Muscle layer of colon (tissue), 2 donors: ENCODE measurements around the gene KLK11.

Experiments used
- H3K27ac ChIP-seq: one replicate; pipeline ENCODE4 v1.7.0; 2013; ENCODE audit warnings: low read depth, mild to moderate bottlenecking, low read length, moderate library complexity
- H3K27me3 ChIP-seq, 2 donors: one replicate each; pipeline ENCODE4 v1.7.0; 2013; ENCODE audit warnings: low read length in 2 of 2, mild to moderate bottlenecking in 2 of 2; ENCODE audit not compliant: insufficient read depth in 2 of 2, control insufficient read depth in 1 of 2
- H3K36me3 ChIP-seq: one replicate; pipeline ENCODE4 v1.7.0; 2013; ENCODE audit warnings: mild to moderate bottlenecking, low read length; ENCODE audit not compliant: insufficient read depth
- H3K4me1 ChIP-seq: one replicate; pipeline ENCODE4 v1.7.0; 2013; ENCODE audit warnings: mild to moderate bottlenecking, low read length; ENCODE audit not compliant: insufficient read depth
- H3K4me3 ChIP-seq, 2 donors: one replicate each; pipeline ENCODE4 v1.7.0; 2013; ENCODE audit warnings: low read length in 2 of 2, low read depth in 1 of 2, mild to moderate bottlenecking in 1 of 2, moderate library complexity in 1 of 2
- H3K9ac ChIP-seq: one replicate; pipeline ENCODE4 v1.7.0; 2013; ENCODE audit warnings: low read length
- H3K9me3 ChIP-seq: one replicate; pipeline ENCODE4 v1.7.0; 2013; ENCODE audit warnings: mild to moderate bottlenecking, low read length
- donor health status: abdominal sarcoma.
- donor health status: Adenocarcinoma of cecum.

KLK11 gene

DNA sequence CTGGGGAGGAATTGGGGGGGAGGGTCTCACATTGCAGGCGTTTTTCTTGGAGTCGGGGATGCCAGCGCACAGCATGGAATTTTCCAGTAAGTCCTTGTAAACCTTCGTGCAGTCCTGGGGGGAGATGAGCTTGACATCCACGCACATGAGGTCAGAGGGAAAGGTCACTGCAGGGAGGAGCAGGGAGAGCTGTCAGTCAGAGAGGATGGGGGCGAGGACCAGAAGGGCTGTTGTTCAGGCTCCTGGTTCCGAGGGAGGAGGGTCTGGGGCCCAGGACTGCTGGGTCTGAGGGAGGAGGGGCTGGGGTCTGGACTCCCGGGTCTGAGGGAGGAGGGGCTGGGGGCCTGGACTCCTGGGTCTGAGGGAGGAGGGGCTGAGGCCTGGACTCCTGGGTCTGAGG, 46.7 kb downstream of the KLK11 start:
- Histone ChIP-seq H3K9ac (no peak overlapping the region), H3K27me3 (peaks cover 0 to 19% of the 10 kb centered on the region in 2 donors), H3K4me3 (no peak overlapping the region), H3K27ac (no peak overlapping the region), H3K36me3 (no peaks in the 10 kb centered on the region), H3K9me3 (no peaks in the 10 kb centered on the region), H3K4me1 (no peaks in the 10 kb centered on the region)

DNA sequence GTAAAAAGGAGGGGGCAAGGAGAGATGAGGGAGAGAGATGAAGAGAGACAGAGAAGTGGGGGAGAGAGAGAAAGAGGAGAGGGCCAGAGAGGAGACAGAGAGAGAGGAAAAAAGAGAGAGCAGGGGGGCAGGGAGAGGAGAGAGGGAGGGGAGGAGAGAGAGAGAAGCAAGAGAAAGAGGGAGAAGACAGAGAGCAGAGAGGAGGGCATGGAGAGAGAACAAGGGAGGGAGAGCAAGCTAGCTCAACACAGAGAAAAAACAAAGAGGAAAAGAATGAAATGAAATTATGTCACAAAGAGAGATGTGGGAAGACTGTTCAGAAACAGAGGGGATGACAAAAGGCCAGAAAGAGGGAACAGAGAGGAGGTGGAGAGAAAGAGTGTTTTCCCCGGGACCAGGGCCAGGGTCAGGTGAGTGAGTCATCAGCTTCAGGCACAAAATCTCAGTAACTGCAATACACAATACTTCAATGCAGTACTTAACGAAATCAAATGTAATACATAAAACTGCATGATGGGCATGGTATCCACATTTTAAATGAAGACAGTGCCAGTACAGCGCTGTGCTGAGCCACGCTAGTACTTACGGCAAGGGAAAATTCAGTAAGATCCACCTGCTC, 47.5 kb downstream of the KLK11 start:
- H3K9ac ChIP-seq = no peak overlapping the region
- H3K36me3 ChIP-seq = no peaks in the 10 kb centered on the region
- H3K27ac ChIP-seq = no peak overlapping the region
- H3K4me1 ChIP-seq = no peaks in the 10 kb centered on the region
- no peaks in the 10 kb centered on the region for H3K9me3 ChIP-seq
- H3K27me3 ChIP-seq = peaks cover 0 to 19% of the 10 kb centered on the region in 2 donors
- H3K4me3 ChIP-seq = no peak overlapping the region

DNA sequence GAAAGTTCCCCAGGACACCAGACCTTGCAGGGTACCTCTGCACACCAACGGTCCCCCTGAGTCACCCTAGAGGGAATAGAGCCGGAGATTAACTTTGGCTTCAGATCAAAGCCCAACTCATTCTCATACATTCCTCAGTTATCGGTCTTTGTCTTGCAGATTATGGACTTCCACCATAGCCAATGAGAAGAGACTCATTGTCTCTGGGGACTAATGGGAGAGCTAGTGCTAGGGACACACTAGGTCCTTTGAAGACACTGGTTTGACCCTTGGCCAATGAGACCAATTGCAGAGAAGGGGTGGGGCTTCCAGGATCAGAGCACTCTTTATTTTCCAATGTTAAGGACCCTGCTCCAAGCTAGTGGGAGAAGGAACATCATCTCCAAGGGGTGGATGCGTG, 48.8 kb downstream of the KLK11 start:
- H3K4me1 ChIP-seq = no peaks in the 10 kb centered on the region
- H3K36me3 ChIP-seq = no peaks in the 10 kb centered on the region
- H3K27ac ChIP-seq = no peak overlapping the region
- no peak overlapping the region for H3K9ac ChIP-seq
- no peak overlapping the region for H3K4me3 ChIP-seq
- H3K27me3 ChIP-seq = peaks cover 0 to 19% of the 10 kb centered on the region in 2 donors
- H3K9me3 ChIP-seq = no peaks in the 10 kb centered on the region

DNA sequence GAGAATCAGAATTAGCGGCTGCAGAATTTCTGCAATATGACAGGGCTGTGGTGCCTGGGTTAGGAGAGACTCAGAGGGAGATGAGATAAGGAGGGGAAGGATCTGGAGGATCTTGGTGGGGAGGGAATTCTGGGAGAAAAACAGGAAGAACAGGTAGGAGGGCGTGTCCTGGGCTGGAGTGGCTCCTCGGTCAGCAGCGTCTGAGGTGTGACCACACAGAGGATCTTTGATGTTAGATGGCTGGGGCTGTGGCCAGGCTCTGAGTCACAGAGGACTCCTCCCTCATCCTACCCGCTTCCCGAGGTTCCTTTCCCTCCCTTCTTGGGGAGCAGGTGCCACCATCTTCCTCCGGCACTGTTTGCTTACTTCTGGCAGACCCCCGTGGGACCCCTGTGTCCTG, 50.6 kb downstream of the KLK11 start:
- Histone ChIP-seq H3K27me3 (peaks cover 0 to 15% of the 10 kb centered on the region in 2 donors), H3K27ac (no peak overlapping the region), H3K4me1 (no peaks in the 10 kb centered on the region)

GRCh38 chr19:50974702-50975556, 51.5 kb downstream of the KLK11 start:
- Histone ChIP-seq H3K9me3 (no peaks in the 10 kb centered on the region), H3K36me3 (no peaks in the 10 kb centered on the region), H3K4me1 (no peaks in the 10 kb centered on the region), H3K27me3 (peaks cover 0 to 11% of the 10 kb centered on the region in 2 donors), H3K27ac (no peak overlapping the region), H3K4me3 (no peak overlapping the region), H3K9ac (no peak overlapping the region)

More for the DNA sequence above, 50.6 kb downstream of the KLK11 start:
- H3K36me3 ChIP-seq = no peaks in the 10 kb centered on the region
- H3K9me3 ChIP-seq = no peaks in the 10 kb centered on the region
- H3K4me3 ChIP-seq = no peak overlapping the region
- H3K9ac ChIP-seq = no peak overlapping the region

GRCh38 chr19:50972795-50973376, 53.5 kb downstream of the KLK11 start:
- no peak overlapping the region for H3K27ac ChIP-seq
- no peaks in the 10 kb centered on the region for H3K4me1 ChIP-seq
- H3K36me3 ChIP-seq = no peaks in the 10 kb centered on the region
- H3K9ac ChIP-seq = no peak overlapping the region
- no peak overlapping the region for H3K4me3 ChIP-seq
- H3K27me3 ChIP-seq = peaks cover 0 to 17% of the 10 kb centered on the region in 2 donors
- no peaks in the 10 kb centered on the region for H3K9me3 ChIP-seq
